GM13976 (cell line): ENCODE measurements around the gene CD7.

Experiments
- DNase-seq: peaks from one replicate; pipeline ENCODE4 v3.0.0; 2012; ENCODE audit warnings: low spot score
- in situ Hi-C: fragments of 300-500 bp; cut with MboI; formaldehyde crosslinking; loops from one replicate; pipeline ENCODE4 v1.12.0; 2022; ENCODE audit warnings: low sequenced_read_pairs, mixed read lengths, inconsistent platforms; ENCODE audit not compliant: unreplicated experiment
- TF ChIP-seq, protein P1 (sequence below): IDR thresholded peaks from 2 replicates; pipeline ENCODE4 v1.5.1; 2012; ENCODE audit warnings: borderline replicate concordance, mild to moderate bottlenecking; ENCODE audit not compliant: insufficient read depth; ENCODE audit errors: extremely low read depth, missing control alignments, control extremely low read depth

Gene CD7

GRCh38 chr17:82316651-82317393 is 586 bp downstream of the CD7 start:
- DNase-seq = no peak
- TF ChIP-seq, protein P1, sequence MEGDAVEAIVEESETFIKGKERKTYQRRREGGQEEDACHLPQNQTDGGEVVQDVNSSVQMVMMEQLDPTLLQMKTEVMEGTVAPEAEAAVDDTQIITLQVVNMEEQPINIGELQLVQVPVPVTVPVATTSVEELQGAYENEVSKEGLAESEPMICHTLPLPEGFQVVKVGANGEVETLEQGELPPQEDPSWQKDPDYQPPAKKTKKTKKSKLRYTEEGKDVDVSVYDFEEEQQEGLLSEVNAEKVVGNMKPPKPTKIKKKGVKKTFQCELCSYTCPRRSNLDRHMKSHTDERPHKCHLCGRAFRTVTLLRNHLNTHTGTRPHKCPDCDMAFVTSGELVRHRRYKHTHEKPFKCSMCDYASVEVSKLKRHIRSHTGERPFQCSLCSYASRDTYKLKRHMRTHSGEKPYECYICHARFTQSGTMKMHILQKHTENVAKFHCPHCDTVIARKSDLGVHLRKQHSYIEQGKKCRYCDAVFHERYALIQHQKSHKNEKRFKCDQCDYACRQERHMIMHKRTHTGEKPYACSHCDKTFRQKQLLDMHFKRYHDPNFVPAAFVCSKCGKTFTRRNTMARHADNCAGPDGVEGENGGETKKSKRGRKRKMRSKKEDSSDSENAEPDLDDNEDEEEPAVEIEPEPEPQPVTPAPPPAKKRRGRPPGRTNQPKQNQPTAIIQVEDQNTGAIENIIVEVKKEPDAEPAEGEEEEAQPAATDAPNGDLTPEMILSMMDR = no peak
- in situ Hi-C loops = no loop called here

GRCh38 chr17:82315703-82316358 is 1.6 kb downstream of the CD7 start:
- TF ChIP-seq, protein P1 = no peak
- DNase-seq = no peak
- in situ Hi-C loops = no loop called here

GRCh38 chr17:82314727-82315605 is 2.4 kb downstream of the CD7 start:
- DNase-seq = no peak
- TF ChIP-seq, protein P1 = no peak
- in situ Hi-C loops = no loop called here

- TF ChIP-seq, protein P1 = no peak
- no peak for DNase-seq
- in situ Hi-C loops = no loop called here
These were observed 3.2 kb downstream of the CD7 start for GRCh38 chr17:82314012-82314726.

DNA sequence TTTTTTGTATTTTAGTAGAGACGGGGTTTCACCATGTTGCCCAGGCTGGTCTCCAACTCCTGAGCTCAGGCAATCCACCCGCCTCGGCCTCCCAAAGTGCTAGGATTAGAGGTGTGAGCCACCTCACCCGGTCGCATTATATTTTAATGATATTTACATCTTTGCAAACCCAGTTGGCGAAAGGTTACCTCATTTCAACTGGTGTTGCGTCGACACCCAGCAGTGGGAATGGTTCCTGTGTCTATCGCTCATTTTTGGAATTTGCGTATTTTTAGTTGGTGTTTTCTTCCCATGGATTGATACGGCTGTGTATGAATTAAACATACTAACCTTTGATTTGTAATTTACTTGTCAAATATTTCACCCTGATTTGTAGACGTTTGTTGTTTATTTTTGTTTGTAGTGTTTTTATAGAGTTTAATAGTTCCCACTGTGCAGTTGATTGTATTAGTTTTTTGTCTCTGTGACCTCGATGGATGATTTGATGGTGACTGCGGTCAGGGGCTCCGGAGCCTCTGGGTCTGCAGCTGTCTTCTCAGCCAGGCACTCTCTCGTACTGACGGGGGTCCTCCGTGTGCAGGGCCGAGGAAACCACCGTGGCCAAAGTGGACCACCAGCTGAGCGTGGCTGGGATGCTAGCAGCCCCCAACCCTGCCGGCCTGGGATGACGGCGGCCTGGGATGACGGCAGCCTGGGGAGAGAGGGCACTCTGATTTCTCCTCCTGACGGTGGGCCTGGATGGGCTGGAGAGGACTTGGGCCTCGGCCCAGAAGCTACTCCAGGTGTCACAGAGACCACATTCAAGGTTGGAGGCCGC is 4.0 kb downstream of the CD7 start:
- TF ChIP-seq, protein P1 = no peak
- no peak for DNase-seq
- in situ Hi-C loops = no loop called here

GRCh38 chr17:82311971-82312370 is 5.4 kb downstream of the CD7 start:
- DNase-seq = no peak
- in situ Hi-C loops = no loop called here
- TF ChIP-seq, protein P1 = no peak
